GM12891 (cell line): ENCODE measurements around the gene MEFV.

Source experiments
- DNase-seq: peaks from one replicate; pipeline ENCODE4 v3.0.0; 2011; ENCODE audit warnings: low spot score; ENCODE audit not compliant: insufficient read length
- FAIRE-seq: peaks from 2 replicates; lab custom pipeline; 2011; peaks lifted over from hg19 to GRCh38; lab: Jason Lieb, UNC
- PAX5 ChIP-seq: IDR thresholded peaks from 2 replicates; pipeline ENCODE4 v1.6.1; 2011; ENCODE audit warnings: low read length, moderate library complexity, mild to moderate bottlenecking; ENCODE audit not compliant: insufficient read depth, severe bottlenecking
- POLR2A ChIP-seq: IDR thresholded peaks from 2 replicates; pipeline ENCODE4 v1.6.1; 2011; ENCODE audit warnings: low read depth, low read length, control low read depth
- POLR2AphosphoS5 ChIP-seq: IDR thresholded peaks from 2 replicates; pipeline ENCODE4 v1.6.1; 2011; ENCODE audit warnings: low read depth, low read length, control low read depth
- POU2F2 ChIP-seq: IDR thresholded peaks from 2 replicates; pipeline ENCODE4 v1.6.1; 2011; ENCODE audit warnings: low read depth, mild to moderate bottlenecking, control low read depth, low read length, moderate library complexity
- SPI1 ChIP-seq: IDR thresholded peaks from 2 replicates; pipeline ENCODE4 v1.6.1; 2011; ENCODE audit warnings: low read depth, low read length, control low read depth
- TAF1 ChIP-seq: IDR thresholded peaks from 2 replicates; pipeline ENCODE4 v1.6.1; 2011; ENCODE audit warnings: low read depth, low read length, control low read depth

MEFV gene

DNA sequence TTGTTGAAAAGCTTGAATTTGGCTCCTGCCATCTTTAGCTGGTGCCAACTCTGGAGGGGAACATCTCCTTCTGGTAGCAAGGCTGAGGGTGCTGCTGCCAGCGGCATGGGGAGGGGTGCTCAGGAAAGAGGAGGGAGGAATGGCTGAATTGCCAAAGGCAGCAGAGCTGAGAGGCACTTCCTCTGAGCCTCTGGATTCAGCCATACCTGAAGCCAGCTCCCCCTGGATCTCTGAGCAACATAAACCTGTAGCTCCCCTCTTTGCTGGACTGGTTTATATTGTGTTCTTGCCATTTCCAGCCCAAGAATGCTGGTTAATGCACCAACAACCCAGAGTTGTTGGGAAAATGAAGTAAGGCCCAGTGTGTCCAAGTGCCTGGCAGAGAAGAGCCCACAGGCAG, 7.4 kb downstream of the MEFV start:
- TF ChIP-seq PAX5 (no peak), POU2F2 (no peak), SPI1 (no peak), POLR2AphosphoS5 (no peak), TAF1 (no peak), POLR2A (no peak)
- FAIRE-seq = no peak
- DNase-seq = no peak

DNA sequence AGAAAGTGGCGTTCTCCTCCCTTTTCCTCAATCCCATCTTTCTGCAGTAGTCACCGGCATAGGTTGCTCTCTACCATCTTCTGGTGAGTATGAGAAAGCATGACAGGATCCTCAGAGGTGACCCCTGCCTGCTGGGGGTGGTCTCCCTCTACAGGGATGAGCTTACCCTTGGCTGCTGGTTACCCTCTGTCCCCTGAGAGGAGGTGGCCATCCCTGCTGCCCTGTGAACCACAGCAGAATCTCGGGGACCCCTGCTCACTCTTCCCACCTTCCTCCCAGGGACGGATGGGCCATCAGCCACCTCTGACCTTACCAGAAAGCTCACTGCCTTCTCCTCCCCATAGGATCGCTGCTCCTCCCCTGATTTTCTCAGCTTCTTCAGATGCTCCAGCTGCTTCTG, 7.8 kb downstream of the MEFV start:
- TF ChIP-seq TAF1 = no peak
- TF ChIP-seq PAX5 = no peak
- TF ChIP-seq SPI1 = no peak
- no peak for TF ChIP-seq POU2F2
- TF ChIP-seq POLR2A = no peak
- TF ChIP-seq POLR2AphosphoS5 = no peak
- DNase-seq (no peak), FAIRE-seq (no peak)

DNA sequence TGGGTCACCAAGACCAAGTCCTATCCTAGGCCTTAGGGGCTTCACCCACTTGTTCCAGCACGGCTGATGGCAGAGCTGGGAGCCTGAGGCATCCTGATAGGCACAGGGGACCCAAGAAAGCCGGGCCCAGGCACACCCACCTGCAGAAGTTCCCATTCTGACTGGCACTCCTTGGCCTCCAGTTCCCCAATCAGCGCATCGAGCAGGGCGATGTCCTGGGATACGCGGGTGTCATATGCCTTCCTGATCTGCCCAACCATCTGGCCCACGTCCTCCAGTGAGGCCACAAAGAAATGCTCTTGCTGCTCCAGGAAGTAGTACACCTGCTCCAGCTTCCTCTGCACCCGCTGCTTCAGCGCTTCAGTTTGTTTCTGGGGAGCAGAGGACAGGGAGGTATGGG, 9.6 kb downstream of the MEFV start:
- no peak for FAIRE-seq
- TF ChIP-seq POU2F2 (no peak), POLR2A (no peak), POLR2AphosphoS5 (no peak), TAF1 (no peak), SPI1 (no peak), PAX5 (no peak)
- DNase-seq = no peak

DNA sequence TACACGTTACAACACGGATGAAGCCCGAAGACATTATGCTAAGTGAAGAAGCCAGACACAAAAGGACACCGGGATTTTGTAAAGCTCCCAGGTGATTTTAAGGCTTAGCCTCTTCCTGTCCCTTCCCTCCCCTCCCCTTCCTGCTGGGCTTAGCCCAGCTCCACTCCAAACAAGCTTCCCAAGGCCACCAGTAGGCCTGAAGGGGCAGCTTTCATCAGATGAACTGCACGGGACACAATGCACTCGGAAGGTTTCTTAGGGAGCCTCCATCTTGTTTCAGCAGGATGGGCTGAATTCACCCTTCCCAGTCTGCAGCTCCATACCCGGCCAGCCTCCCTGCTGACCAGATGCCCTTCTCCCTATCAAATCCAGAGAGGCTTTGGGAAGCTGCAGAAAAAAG, 10.4 kb downstream of the MEFV start:
- no peak for DNase-seq
- FAIRE-seq = no peak
- TF ChIP-seq PAX5 = no peak
- no peak for TF ChIP-seq SPI1
- TF ChIP-seq POLR2AphosphoS5 = no peak
- no peak for TF ChIP-seq POLR2A
- TF ChIP-seq TAF1 = no peak

DNA sequence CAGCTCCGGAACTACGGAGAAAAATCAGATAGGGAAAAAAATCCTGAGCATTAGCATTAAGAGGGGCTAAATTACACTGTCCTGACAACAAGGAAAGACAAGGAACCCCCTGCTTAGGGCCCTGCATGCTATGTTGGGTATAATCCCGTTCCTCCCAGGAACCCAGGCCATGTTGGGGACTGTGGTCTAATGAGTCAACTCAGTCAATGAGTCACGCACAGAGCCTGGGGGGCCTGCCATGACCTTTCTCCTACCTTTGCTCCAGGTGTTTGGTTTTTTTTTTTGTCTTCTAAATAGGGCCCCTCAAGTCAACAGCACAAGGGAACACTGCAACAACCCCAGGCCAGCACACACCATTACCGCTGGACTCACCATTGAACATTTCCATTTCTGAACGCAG, 12.6 kb downstream of the MEFV start:
- FAIRE-seq = no peak
- no peak for DNase-seq
- TF ChIP-seq TAF1 = no peak
- no peak for TF ChIP-seq POLR2A
- TF ChIP-seq POLR2AphosphoS5 = no peak
- TF ChIP-seq PAX5 = no peak
- TF ChIP-seq POU2F2 = no peak
- no peak for TF ChIP-seq SPI1

DNA sequence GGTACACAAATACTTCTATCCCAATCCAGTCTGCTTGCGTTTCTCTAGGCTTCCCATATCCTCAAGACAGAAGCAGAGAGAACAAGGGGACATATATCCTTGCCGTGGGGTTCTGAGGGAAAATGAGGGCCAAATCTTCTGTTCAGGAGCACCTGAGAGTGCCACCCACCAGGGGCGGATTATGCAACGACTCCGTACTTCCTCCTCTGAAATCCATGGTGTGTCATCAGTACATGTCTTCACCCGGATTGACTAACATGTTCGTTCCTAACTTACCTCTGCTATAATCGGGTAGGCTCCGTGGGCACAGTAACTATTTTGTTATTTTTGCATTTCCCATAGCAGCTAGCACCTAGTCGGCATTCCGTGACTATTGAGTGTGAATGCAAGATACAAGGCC, 13.7 kb downstream of the MEFV start:
- FAIRE-seq (no peak), DNase-seq (no peak)

DNA sequence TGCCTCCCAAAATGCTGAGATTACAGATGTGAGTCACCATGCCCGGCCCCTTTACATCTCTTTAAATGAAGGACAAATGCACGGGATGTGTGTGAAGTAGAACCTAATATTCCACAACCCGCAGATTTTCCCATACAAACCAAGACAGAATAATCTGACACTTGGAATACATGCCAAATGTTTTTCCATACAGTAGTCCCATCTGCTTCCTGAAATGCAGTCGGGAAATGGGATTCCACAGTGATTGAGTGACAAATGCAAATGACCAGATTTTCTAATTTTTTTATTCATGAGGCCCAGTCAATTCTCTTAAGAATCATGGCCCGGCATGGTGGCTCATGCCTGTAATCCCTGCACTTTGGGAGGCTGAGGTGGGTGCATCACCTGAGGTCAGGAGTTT, 14.7 kb downstream of the MEFV start:
- FAIRE-seq (no peak), DNase-seq (no peak)
- no peak for TF ChIP-seq PAX5
- TF ChIP-seq SPI1 = no peak
- no peak for TF ChIP-seq POLR2AphosphoS5
- TF ChIP-seq TAF1 = no peak
- no peak for TF ChIP-seq POU2F2
- TF ChIP-seq POLR2A = no peak

More for the DNA sequence above, 13.7 kb downstream of the MEFV start:
- TF ChIP-seq POLR2AphosphoS5 = no peak
- no peak for TF ChIP-seq SPI1
- no peak for TF ChIP-seq PAX5
- TF ChIP-seq TAF1 = no peak
- no peak for TF ChIP-seq POU2F2
- TF ChIP-seq POLR2A = no peak

DNA sequence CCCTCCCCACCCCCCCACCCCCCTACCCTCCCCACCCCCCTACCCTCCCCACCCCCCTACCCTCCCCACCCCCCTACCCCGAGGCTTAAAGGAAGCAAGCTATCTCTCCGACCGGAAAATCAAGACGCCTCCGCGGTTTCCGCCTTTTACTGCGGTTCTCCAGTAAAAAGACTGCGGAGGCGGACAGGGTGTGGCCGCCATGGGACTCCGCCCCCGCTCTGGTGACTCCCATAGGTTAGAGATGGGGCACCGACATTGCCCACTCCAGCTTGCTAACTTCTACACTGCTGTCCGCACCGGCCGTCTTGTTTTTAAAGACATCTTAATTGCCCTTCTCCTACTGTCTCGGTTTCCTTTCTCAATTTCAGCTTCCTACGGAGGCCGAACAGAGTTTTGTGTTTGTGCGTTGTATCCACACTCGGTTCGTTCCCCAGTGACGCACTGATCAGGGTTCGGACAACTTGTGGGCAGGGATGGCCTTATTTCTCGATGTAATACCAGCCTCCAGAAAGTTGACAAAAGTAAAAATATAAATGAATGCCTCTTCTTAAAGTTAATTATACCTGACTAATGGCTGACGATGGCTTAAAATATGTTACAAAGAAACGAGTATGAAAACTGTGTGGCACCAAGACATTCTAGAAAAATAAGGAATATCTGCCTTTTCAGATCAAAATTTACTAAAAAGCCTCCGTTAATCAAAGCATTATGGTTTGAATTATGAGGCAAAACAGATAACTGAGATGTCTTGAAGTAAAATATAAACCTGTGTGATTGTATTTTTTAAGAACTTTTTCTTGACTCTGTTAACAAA, 20.4 kb downstream of the MEFV start:
- no peak for DNase-seq
- no peak for FAIRE-seq
- TF ChIP-seq POLR2AphosphoS5 = no peak
- no peak for TF ChIP-seq POLR2A
- no peak for TF ChIP-seq TAF1
- TF ChIP-seq PAX5 = no peak
- TF ChIP-seq POU2F2 = no peak
- no peak for TF ChIP-seq SPI1

DNA sequence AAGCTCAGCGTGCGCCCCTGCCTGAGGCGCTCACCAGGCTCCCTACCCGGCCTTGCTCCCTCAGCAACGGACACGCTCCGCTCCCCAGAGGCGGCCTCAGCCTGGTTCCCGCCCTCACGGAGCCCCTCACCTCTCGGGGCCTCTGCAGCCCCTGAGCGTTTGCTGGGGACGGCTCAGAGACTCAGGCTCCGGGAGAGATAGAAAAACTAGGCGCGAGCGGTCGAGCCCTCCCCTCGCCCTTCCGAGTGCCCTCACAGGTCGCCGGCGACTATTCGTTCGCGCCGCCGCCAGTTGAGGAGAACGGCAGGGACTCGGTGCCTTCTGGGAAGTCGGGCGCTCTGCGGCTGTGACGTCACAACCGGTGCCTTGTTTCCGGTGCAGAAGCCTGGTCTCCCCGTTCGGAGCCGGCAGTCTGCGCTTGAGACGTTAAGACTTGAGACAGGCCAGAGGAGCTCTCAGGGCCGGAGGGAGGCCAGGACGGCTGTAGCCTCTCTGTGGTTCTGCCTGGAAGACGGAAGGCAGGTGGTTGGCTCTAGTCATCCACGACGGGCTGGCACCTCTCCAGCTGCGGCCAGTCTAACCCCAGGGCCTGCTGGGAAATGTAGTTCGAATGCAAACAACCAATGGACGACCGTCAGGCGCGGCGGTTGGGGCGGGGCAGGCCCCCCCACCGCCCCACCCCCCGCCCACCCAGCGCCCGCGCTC, 21.4 kb downstream of the MEFV start, which contains the start of gene ZNF200:
Gene ZNF200 (minus strand): TSS at position 302 of the 705 bp plus-strand sequence. CDS start 1,403 bp downstream, outside the sequence.
- peak; percentile 97 for FAIRE-seq
- TF ChIP-seq SPI1 = no peak
- TF ChIP-seq TAF1 = peak; percentile 59; the same call in 1 of the 2 replicates
- TF ChIP-seq POLR2AphosphoS5 = peak; percentile 60
- peak; percentile 86 for TF ChIP-seq POLR2A
- TF ChIP-seq PAX5 = peak; percentile 91

DNA sequence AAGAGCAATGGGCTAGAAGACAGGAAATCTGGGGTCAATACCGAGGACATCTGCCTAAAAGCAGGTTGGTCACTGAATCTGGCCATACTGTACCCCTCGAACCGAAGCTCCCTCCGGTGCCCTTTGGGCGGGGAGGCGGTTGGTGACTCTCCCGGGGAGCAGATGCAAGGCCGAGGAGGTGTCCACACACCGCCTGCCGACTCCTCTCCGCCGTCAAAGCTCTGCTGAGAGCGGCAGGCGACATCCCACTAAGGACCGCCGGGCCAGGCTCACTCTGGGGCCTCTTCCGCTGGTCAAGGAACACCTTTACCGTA, 21.9 kb downstream of the MEFV start:
- FAIRE-seq (no peak), DNase-seq (no peak)
- TF ChIP-seq POU2F2 (no peak), SPI1 (no peak), PAX5 (no peak), POLR2AphosphoS5 (no peak), TAF1 (no peak), POLR2A (no peak)

More for the DNA sequence above, 21.4 kb downstream of the MEFV start, which contains the start of gene ZNF200:
- DNase-seq = peak; percentile 95
